Omental fat pad (tissue), 4 donors: Measurements from ENCODE around the gene TAS2R14. TPM values are rescaled to one million over a fixed set of nuclear protein-coding genes. Genes with fewer than 3 reads are reported as not detected.

ENCODE experiments used
- ATAC-seq: fragments of 150-250 bp; one replicate; pipeline ENCODE4 v1.9.1; 2016; ENCODE audit warnings: mild to moderate bottlenecking, moderate library complexity; ENCODE audit not compliant: low FRiP score
- DNase-seq: peaks from one replicate; pipeline ENCODE4 v3.0.0-alpha.2; 2019; ENCODE audit warnings: low spot score
- CTCF ChIP-seq, 3 donors: fragments of 450-650 bp; IDR thresholded peaks; one replicate each; pipeline ENCODE4 v1.5.1; 2016 to 2017; ENCODE audit warnings: antibody characterized with exemption in 3 of 3, mild to moderate bottlenecking in 3 of 3, moderate library complexity in 2 of 3
- total RNA-seq, 4 donors: library from RNA; depleted of rRNA; stranded (reverse); fragments of >200 nt; gene quantifications; one replicate each; pipeline ENCODE4 v1.1.0, GENCODE V29; 2016

TAS2R14 gene
- total RNA-seq = 1 to 10 TPM; 1.9 to 8.7 (median 3.0) TPM

- no peak for TF ChIP-seq CTCF (IDR thresholded peaks at IDR 0.05)
- no peak for ATAC-seq
- DNase-seq = no peak
These were observed at the start of gene TAS2R14 for GRCh38 chr12:10939163-10939562. TAS2R14 (minus strand) TSS chr12:10939263; CDS start chr12:10939207, 56 bp downstream.

- TF ChIP-seq CTCF (IDR thresholded peaks at IDR 0.05) = no peak
- ATAC-seq (no peak), DNase-seq (no peak)
These were observed 47.7 kb upstream of the TAS2R14 start, which contains the start of gene TAS2R50 for GRCh38 chr12:10986812-10987211. TAS2R50 (minus strand) TSS chr12:10986912; CDS start chr12:10986860, 52 bp downstream.

GRCh38 chr12:10982244-10982643 lies 43.2 kb upstream of the TAS2R14 start:
- TF ChIP-seq CTCF (IDR thresholded peaks at IDR 0.05) = no peak
- ATAC-seq (no peak), DNase-seq (no peak)

GRCh38 chr12:10974965-10975364 lies 35.9 kb upstream of the TAS2R14 start:
- ATAC-seq = no peak
- no peak for DNase-seq
- TF ChIP-seq CTCF (IDR thresholded peaks at IDR 0.05) = no peak

- no peak for TF ChIP-seq CTCF (IDR thresholded peaks at IDR 0.05)
- no peak for DNase-seq
- peak; percentile 37 for ATAC-seq
These were observed 29.8 kb upstream of the TAS2R14 start for GRCh38 chr12:10968765-10969456.

GRCh38 chr12:10967409-10967808 lies 28.3 kb upstream of the TAS2R14 start:
- ATAC-seq = no peak
- no peak for TF ChIP-seq CTCF (IDR thresholded peaks at IDR 0.05)
- DNase-seq = no peak

GRCh38 chr12:10966314-10966713 lies 27.3 kb upstream of the TAS2R14 start:
- DNase-seq (no peak), ATAC-seq (no peak)
- TF ChIP-seq CTCF (IDR thresholded peaks at IDR 0.05) = no peak
